HL-60 (cell line): ENCODE measurements around the gene BAG5.

Experiments
- GABPA ChIP-seq: IDR thresholded peaks from 2 replicates; pipeline ENCODE4 v1.6.1; 2012; ENCODE audit warnings: low read depth
- POLR2AphosphoS5 ChIP-seq: IDR thresholded peaks from 2 replicates; pipeline ENCODE4 v1.6.1; 2012; ENCODE audit warnings: low read depth
- TF ChIP-seq, protein P1 (sequence below): IDR thresholded peaks from one replicate; pipeline ENCODE4 v1.5.1; 2011; ENCODE audit warnings: low read length, control low read depth, inconsistent platforms; ENCODE audit not compliant: insufficient read depth
- TF ChIP-seq, protein P2 (sequence below): IDR thresholded peaks from 2 replicates; pipeline ENCODE4 v1.6.1; 2012; ENCODE audit warnings: low read depth; ENCODE audit not compliant: insufficient replicate concordance

DNA sequence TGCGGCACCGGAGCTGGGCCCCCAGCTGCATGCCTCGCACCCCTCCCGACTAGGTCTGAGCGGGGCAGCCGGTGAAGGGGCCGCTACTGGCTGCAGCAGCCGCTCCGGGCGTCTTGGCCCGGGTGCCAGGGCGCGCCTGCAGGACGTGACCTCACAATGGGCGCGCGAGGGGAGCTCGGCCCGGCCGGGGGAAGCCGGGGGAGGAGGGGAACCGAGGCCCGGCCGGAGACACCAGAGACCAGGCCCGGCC lies 353 bp downstream of the BAG5 start:
- TF ChIP-seq, protein P1, sequence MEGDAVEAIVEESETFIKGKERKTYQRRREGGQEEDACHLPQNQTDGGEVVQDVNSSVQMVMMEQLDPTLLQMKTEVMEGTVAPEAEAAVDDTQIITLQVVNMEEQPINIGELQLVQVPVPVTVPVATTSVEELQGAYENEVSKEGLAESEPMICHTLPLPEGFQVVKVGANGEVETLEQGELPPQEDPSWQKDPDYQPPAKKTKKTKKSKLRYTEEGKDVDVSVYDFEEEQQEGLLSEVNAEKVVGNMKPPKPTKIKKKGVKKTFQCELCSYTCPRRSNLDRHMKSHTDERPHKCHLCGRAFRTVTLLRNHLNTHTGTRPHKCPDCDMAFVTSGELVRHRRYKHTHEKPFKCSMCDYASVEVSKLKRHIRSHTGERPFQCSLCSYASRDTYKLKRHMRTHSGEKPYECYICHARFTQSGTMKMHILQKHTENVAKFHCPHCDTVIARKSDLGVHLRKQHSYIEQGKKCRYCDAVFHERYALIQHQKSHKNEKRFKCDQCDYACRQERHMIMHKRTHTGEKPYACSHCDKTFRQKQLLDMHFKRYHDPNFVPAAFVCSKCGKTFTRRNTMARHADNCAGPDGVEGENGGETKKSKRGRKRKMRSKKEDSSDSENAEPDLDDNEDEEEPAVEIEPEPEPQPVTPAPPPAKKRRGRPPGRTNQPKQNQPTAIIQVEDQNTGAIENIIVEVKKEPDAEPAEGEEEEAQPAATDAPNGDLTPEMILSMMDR, result no peak
- TF ChIP-seq GABPA (no peak), POLR2AphosphoS5 (no peak)
- TF ChIP-seq, protein P2, sequence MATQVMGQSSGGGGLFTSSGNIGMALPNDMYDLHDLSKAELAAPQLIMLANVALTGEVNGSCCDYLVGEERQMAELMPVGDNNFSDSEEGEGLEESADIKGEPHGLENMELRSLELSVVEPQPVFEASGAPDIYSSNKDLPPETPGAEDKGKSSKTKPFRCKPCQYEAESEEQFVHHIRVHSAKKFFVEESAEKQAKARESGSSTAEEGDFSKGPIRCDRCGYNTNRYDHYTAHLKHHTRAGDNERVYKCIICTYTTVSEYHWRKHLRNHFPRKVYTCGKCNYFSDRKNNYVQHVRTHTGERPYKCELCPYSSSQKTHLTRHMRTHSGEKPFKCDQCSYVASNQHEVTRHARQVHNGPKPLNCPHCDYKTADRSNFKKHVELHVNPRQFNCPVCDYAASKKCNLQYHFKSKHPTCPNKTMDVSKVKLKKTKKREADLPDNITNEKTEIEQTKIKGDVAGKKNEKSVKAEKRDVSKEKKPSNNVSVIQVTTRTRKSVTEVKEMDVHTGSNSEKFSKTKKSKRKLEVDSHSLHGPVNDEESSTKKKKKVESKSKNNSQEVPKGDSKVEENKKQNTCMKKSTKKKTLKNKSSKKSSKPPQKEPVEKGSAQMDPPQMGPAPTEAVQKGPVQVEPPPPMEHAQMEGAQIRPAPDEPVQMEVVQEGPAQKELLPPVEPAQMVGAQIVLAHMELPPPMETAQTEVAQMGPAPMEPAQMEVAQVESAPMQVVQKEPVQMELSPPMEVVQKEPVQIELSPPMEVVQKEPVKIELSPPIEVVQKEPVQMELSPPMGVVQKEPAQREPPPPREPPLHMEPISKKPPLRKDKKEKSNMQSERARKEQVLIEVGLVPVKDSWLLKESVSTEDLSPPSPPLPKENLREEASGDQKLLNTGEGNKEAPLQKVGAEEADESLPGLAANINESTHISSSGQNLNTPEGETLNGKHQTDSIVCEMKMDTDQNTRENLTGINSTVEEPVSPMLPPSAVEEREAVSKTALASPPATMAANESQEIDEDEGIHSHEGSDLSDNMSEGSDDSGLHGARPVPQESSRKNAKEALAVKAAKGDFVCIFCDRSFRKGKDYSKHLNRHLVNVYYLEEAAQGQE, result no peak
